IMR-90 (cell line): ENCODE measurements around the gene RSPH10B2. TPM values are rescaled to one million over a fixed set of nuclear protein-coding genes. Genes with fewer than 3 reads are reported as not detected.
"Not testable (repeated sequence)": the region's sequence is repeated elsewhere in the genome, so short reads cannot be mapped to it uniquely, and the experiment has no call there.

Experiments used
- ATAC-seq: fragments of 200-7000 bp; cut with Tn5 transposase; 2 replicates; pipeline ENCODE4 v1.9.1; 2020; ENCODE audit warnings: low read depth, mild to moderate bottlenecking, moderate library complexity
- BruUV-seq: library from RNA; stranded (reverse); fragments of 400-500 nt; replicated peaks from 2 replicates; lab custom pipeline; 2021; lab: Mats Ljungman, UMichigan
- CTCF ChIA-PET: fragments of 300-600 bp; formaldehyde crosslinking; extraction: SDS; loops from one replicate; lab custom pipeline; 2021; ENCODE audit warnings: antibody characterized with exemption; lab: Yijun Ruan, JAX
- POLR2A ChIA-PET: fragments of 300-600 bp; sonication (Branson Sonifier 250); formaldehyde crosslinking; loops from one replicate; lab custom pipeline; 2022; ENCODE audit warnings: antibody characterized with exemption; ENCODE audit not compliant: unreplicated experiment; lab: Charles Lee
- DNase-seq: peaks from one replicate; pipeline ENCODE4 v3.0.0; 2013
- H2AFZ ChIP-seq: replicated peaks from 2 replicates; pipeline ENCODE3; 2013; ENCODE audit warnings: low read length, mild to moderate bottlenecking; ENCODE audit not compliant: poor library complexity
- H2AK5ac ChIP-seq: 2 replicates; pipeline ENCODE4 v1.6.1; 2013; ENCODE audit warnings: low read depth, low read length, inconsistent platforms
- H2AK9ac ChIP-seq: replicated peaks from 2 replicates; pipeline ENCODE3; 2013; ENCODE audit warnings: mild to moderate bottlenecking, low read depth, low read length, moderate library complexity; ENCODE audit not compliant: poor library complexity
- H2BK120ac ChIP-seq: 2 replicates; pipeline ENCODE4 v1.6.1; 2013; ENCODE audit warnings: low read depth, low read length, inconsistent platforms
- H2BK15ac ChIP-seq: 3 replicates; pipeline ENCODE4 v1.6.1; 2013; ENCODE audit warnings: low read depth, low read length, inconsistent platforms
- H2BK20ac ChIP-seq: 2 replicates; pipeline ENCODE4 v1.6.1; 2013; ENCODE audit warnings: low read depth, mild to moderate bottlenecking, inconsistent platforms, low read length, moderate library complexity
- H2BK5ac ChIP-seq: 2 replicates; pipeline ENCODE4 v1.6.1; 2013; ENCODE audit warnings: mild to moderate bottlenecking, low read depth, low read length, inconsistent platforms; ENCODE audit not compliant: poor library complexity, severe bottlenecking
- H3K14ac ChIP-seq: replicated peaks from 2 replicates; pipeline ENCODE4 v1.6.1; 2013; ENCODE audit warnings: low read depth, low read length, inconsistent platforms
- H3K18ac ChIP-seq: 2 replicates; pipeline ENCODE4 v1.6.1; 2013; ENCODE audit warnings: low read depth, low read length, control low read depth
- H3K23ac ChIP-seq: 2 replicates; pipeline ENCODE4 v1.6.1; 2013; ENCODE audit warnings: low read depth, low read length, inconsistent platforms
- H3K27ac ChIP-seq: 2 replicates; pipeline ENCODE4 v1.5.1; 2013; ENCODE audit warnings: mild to moderate bottlenecking, control low read depth, low read length; ENCODE audit not compliant: insufficient read depth
- H3K27me3 ChIP-seq: 2 replicates; pipeline ENCODE4 v1.6.1; 2013; ENCODE audit warnings: low read length; ENCODE audit not compliant: control insufficient read depth, insufficient read depth
- H3K36me3 ChIP-seq: 2 replicates; pipeline ENCODE4 v1.6.1; 2013; ENCODE audit warnings: low read length, mixed read lengths; ENCODE audit not compliant: control insufficient read depth, insufficient read depth
- H3K4ac ChIP-seq: 2 replicates; pipeline ENCODE4 v1.6.1; 2013; ENCODE audit warnings: low read depth, low read length, inconsistent platforms
- H3K4me1 ChIP-seq: 2 replicates; pipeline ENCODE4 v1.6.1; 2013; ENCODE audit warnings: low read length, mixed read lengths; ENCODE audit not compliant: control insufficient read depth, insufficient read depth
- H3K4me2 ChIP-seq: 2 replicates; pipeline ENCODE4 v1.6.1; 2013; ENCODE audit warnings: low read depth, mild to moderate bottlenecking, control low read depth, low read length, moderate library complexity
- H3K4me3 ChIP-seq: 2 replicates; pipeline ENCODE4 v1.5.1; 2013; ENCODE audit warnings: low read depth, mild to moderate bottlenecking, control low read depth, low read length, moderate library complexity; ENCODE audit not compliant: insufficient read depth
- H3K56ac ChIP-seq: 2 replicates; pipeline ENCODE4 v1.6.1; 2013; ENCODE audit warnings: low read length, inconsistent platforms; ENCODE audit not compliant: insufficient read depth; ENCODE audit errors: extremely low read depth
- H3K79me1 ChIP-seq, 2 experiments: 2 replicates each; pipeline ENCODE4 v1.6.1; 2013; ENCODE audit warnings: low read length in 2 of 2, inconsistent platforms in 1 of 2, low read depth in 1 of 2
- H3K9ac ChIP-seq: 2 replicates; pipeline ENCODE4 v1.6.1; 2013; ENCODE audit warnings: low read depth, low read length, control low read depth
- H3K9me1 ChIP-seq: 2 replicates; pipeline ENCODE4 v1.6.1; 2013; ENCODE audit warnings: low read length, inconsistent platforms; ENCODE audit not compliant: insufficient read depth
- H3K9me3 ChIP-seq: 2 replicates; pipeline ENCODE4 v1.6.1; 2013; ENCODE audit warnings: low read length; ENCODE audit not compliant: control insufficient read depth, insufficient read depth
- H4K20me1 ChIP-seq: 2 replicates; pipeline ENCODE4 v1.6.1; 2013; ENCODE audit warnings: low read length, inconsistent platforms; ENCODE audit not compliant: insufficient read depth
- H4K5ac ChIP-seq: 2 replicates; pipeline ENCODE4 v1.6.1; 2013; ENCODE audit warnings: mild to moderate bottlenecking, low read depth, low read length, control low read depth
- H4K8ac ChIP-seq, 2 experiments: 2 replicates each; pipeline ENCODE4 v1.6.1; 2013; ENCODE audit warnings: low read depth in 2 of 2, low read length in 2 of 2, control low read depth in 1 of 2, inconsistent platforms in 1 of 2
- H4K91ac ChIP-seq: 2 replicates; pipeline ENCODE4 v1.6.1; 2013; ENCODE audit warnings: low read depth, low read length, inconsistent platforms; ENCODE audit not compliant: insufficient read depth
- WGBS, 2 experiments: methylation state at CpG; one replicate each; pipeline versions ENCODE4 v1.1.5 to v1.1.7; 2013; ENCODE audit warnings: missing lambda C conversion rate in 2 of 2; ENCODE audit not compliant: insufficient read length in 1 of 2; ENCODE audit errors: extremely low coverage in 2 of 2; 5-methylcytosine and 5-hydroxymethylcytosine counted together
- dilution Hi-C: fragments of 300-500 bp; cut with HindIII; formaldehyde crosslinking; loops from one replicate; pipeline ENCODE4 v1.14.3; 2018; ENCODE audit warnings: low sequenced_read_pairs; ENCODE audit not compliant: unreplicated experiment
- in situ Hi-C: fragments of 300-500 bp; cut with MboI; formaldehyde crosslinking; loops from 3 replicates; pipeline ENCODE4 v1.14.3; 2019; ENCODE audit warnings: low sequenced_read_pairs, inconsistent platforms, mixed read lengths
- intact Hi-C: fragments of 100-400 bp; cut with micrococcal nuclease; formaldehyde crosslinking; loops from 2 replicates; pipeline ENCODE4 v1.10.0; 2022
- polyA plus RNA-seq, 3 experiments: library from polyadenylated mRNA; depleted of rRNA; stranded (reverse); fragments of >200 nt; gene quantifications; 2 replicates each; pipeline ENCODE4 v1.2.3, GENCODE V29; 2012; ENCODE audit warnings: low replicate concordance in 1 of 3
- total RNA-seq: library from RNA; depleted of rRNA; stranded (reverse); fragments of >200 nt; gene quantifications from 2 replicates; pipeline ENCODE4 v1.2.3, GENCODE V29; 2012

Gene RSPH10B2
- total and polyA plus RNA-seq, 2 of the 4 experiments (the other 2 are of a cell fraction), result not detected

GRCh38 chr7:6807393-6807918 lies 53.6 kb downstream of the RSPH10B2 start:
- intact Hi-C loops, result not testable (repeated sequence)
- in situ Hi-C loops, result loop anchor here (25.0 kb wide), 1 partner anchor 945 kb away; no protein-coding TSS in a partner anchor

GRCh38 chr7:6807959-6808358 lies 54.1 kb downstream of the RSPH10B2 start:
- H3K9me3 ChIP-seq, POLR2A ChIA-PET, ATAC-seq, DNase-seq, H4K20me1 ChIP-seq, H3K9me1 ChIP-seq, H3K14ac ChIP-seq, H2BK20ac ChIP-seq, H3K18ac ChIP-seq, H3K4me3 ChIP-seq, H3K36me3 ChIP-seq, BruUV-seq, dilution Hi-C loops, H2BK5ac ChIP-seq, H2AK5ac ChIP-seq, H3K4me1 ChIP-seq, H3K56ac ChIP-seq, CTCF ChIA-PET, H2BK120ac ChIP-seq, H4K91ac ChIP-seq, H3K4me2 ChIP-seq, H3K27ac ChIP-seq, H3K79me1 ChIP-seq, H4K8ac ChIP-seq, H2AFZ ChIP-seq, H2AK9ac ChIP-seq, H4K5ac ChIP-seq, H3K23ac ChIP-seq, intact Hi-C loops, H3K4ac ChIP-seq, H3K27me3 ChIP-seq, H3K9ac ChIP-seq, H2BK15ac ChIP-seq: not testable (repeated sequence)
- no CpG with 5 or more reads among the region's 6 CpGs for WGBS, 2 experiments
- in situ Hi-C loops, result loop anchor here (25.0 kb wide), 1 partner anchor 946 kb away; no protein-coding TSS in a partner anchor

More at GRCh38 chr7:6807393-6807918, 53.6 kb downstream of the RSPH10B2 start:
- H2BK20ac ChIP-seq, H2AK5ac ChIP-seq, CTCF ChIA-PET, H4K20me1 ChIP-seq, BruUV-seq, H2AFZ ChIP-seq, POLR2A ChIA-PET, H3K4me2 ChIP-seq, DNase-seq, H3K27ac ChIP-seq, H3K14ac ChIP-seq, H3K9me1 ChIP-seq, H2AK9ac ChIP-seq, H3K4me1 ChIP-seq, H3K79me1 ChIP-seq, H4K5ac ChIP-seq, dilution Hi-C loops, ATAC-seq, H2BK120ac ChIP-seq, H3K56ac ChIP-seq, H3K23ac ChIP-seq, H3K9me3 ChIP-seq, H3K4ac ChIP-seq, H4K91ac ChIP-seq, H3K36me3 ChIP-seq, H2BK5ac ChIP-seq, H2BK15ac ChIP-seq, H4K8ac ChIP-seq, H3K18ac ChIP-seq, H3K9ac ChIP-seq, H3K27me3 ChIP-seq, H3K4me3 ChIP-seq: not testable (repeated sequence)
- no CpG with 5 or more reads among the region's 4 CpGs for WGBS, 2 experiments
